ENCODE data around the gene SYT14. TPM values are rescaled to one million over a fixed set of nuclear protein-coding genes. Genes with fewer than 3 reads are reported as not detected.

The SYT14 gene
- polyA plus RNA-seq, 1 donor from 2014 or later = 21.9 TPM

- Histone ChIP-seq H3K9me3 (ENCODE audit: low read length) (peaks cover 6% of the 10 kb centered on the region), H2AFZ (ENCODE audit: low read depth, low read length) (no peak overlapping the region), H3K79me2 (replicated peaks; ENCODE audit: insufficient read depth, low read length) (peaks cover 6% of the 10 kb centered on the region), H3K4me2 (ENCODE audit: low read length) (no peak overlapping the region), H3F3A (ENCODE audit: insufficient read depth, low read length, poor library complexity, severe bottlenecking) (no peaks in the 10 kb centered on the region), H3K9ac (ENCODE audit: low read length) (no peak overlapping the region), H3K9me2 (ENCODE audit: insufficient read depth, low read length) (no peaks in the 10 kb centered on the region), H3K27ac (ENCODE audit: low read length) (no peak overlapping the region), H3K27me3 (ENCODE audit: insufficient read depth, low read depth, low read length) (no peaks in the 10 kb centered on the region), H3K36me3 (ENCODE audit: insufficient read depth, low read length) (peaks cover 7% of the 10 kb centered on the region), H3K4me3 (ENCODE audit: low read length) (no peak overlapping the region), H4K20me1 (ENCODE audit: insufficient read depth) (no peaks in the 10 kb centered on the region)
- TF ChIP-seq MXI1 (conservative IDR thresholded peaks at IDR 0.05; ENCODE audit: poor library complexity, severe bottlenecking) (no peak), CTCF (IDR thresholded peaks at IDR 0.05; ENCODE audit: poor library complexity, severe bottlenecking) (no peak), TAF1 (IDR thresholded peaks at IDR 0.05; ENCODE audit: low read depth) (no peak), EZH2 (IDR thresholded peaks at IDR 0.05; ENCODE audit: borderline replicate concordance, insufficient read depth, low read length, poor library complexity, severe bottlenecking) (no peak), SMC3 (conservative IDR thresholded peaks at IDR 0.05; ENCODE audit: poor library complexity) (no peak), RAD21 (conservative IDR thresholded peaks at IDR 0.05) (no peak), POLR2AphosphoS5 (IDR thresholded peaks at IDR 0.05) (no peak), REST (IDR thresholded peaks at IDR 0.05; ENCODE audit: borderline replicate concordance) (no peak), EP300 (conservative IDR thresholded peaks at IDR 0.05; ENCODE audit: poor library complexity, severe bottlenecking) (no peak)
Observed at GRCh38 chr1:210031473-210031872, 93.5 kb downstream of the SYT14 start.

GRCh38 chr1:210043058-210043457 is 105.0 kb downstream of the SYT14 start:
- no peak overlapping the region for H3K9ac ChIP-seq (ENCODE audit: low read length)
- no peak overlapping the region for H3K27ac ChIP-seq (ENCODE audit: low read length)
- no peaks in the 10 kb centered on the region for H3F3A ChIP-seq (ENCODE audit: insufficient read depth, low read length, poor library complexity, severe bottlenecking)
- no peak for TF ChIP-seq CTCF (IDR thresholded peaks at IDR 0.05; ENCODE audit: poor library complexity, severe bottlenecking)
- no peak for TF ChIP-seq REST (IDR thresholded peaks at IDR 0.05; ENCODE audit: borderline replicate concordance)
- peak; percentile 36 for TF ChIP-seq POLR2AphosphoS5 (IDR thresholded peaks at IDR 0.05)
- H3K36me3 ChIP-seq (ENCODE audit: insufficient read depth, low read length) = peaks cover 5% of the 10 kb centered on the region
- H3K27me3 ChIP-seq (ENCODE audit: insufficient read depth, low read depth, low read length) = no peaks in the 10 kb centered on the region
- H3K9me3 ChIP-seq (ENCODE audit: low read length) = peaks cover 6% of the 10 kb centered on the region
- H3K9me2 ChIP-seq (ENCODE audit: insufficient read depth, low read length) = no peaks in the 10 kb centered on the region
- no peak overlapping the region for H2AFZ ChIP-seq (ENCODE audit: low read depth, low read length)
- peak overlapping the region; percentile 32 for H3K4me2 ChIP-seq (ENCODE audit: low read length)
- H3K4me3 ChIP-seq (ENCODE audit: low read length) = no peak overlapping the region
- no peaks in the 10 kb centered on the region for H4K20me1 ChIP-seq (ENCODE audit: insufficient read depth)
- H3K79me2 ChIP-seq (replicated peaks; ENCODE audit: insufficient read depth, low read length) = no peaks in the 10 kb centered on the region

Data from neural cell (in vitro differentiated cells).